Activated naive CD4-positive, alpha-beta T cell treated with anti-CD3 and anti-CD28 coated beads, Interleukin-2, amount 10 ng/mL, durations not matched to agents 7 days and 5 days (primary cell): ENCODE measurements around the gene PCP2.

Experiments used
- CTCF ChIA-PET: fragments of 350-600 bp; sonication (Branson Sonifier 250); formaldehyde crosslinking; loops from one replicate; lab custom pipeline; 2021; ENCODE audit warnings: antibody characterized with exemption; lab: Charles Lee
- DNase-seq: peaks from one replicate; pipeline ENCODE4 v3.0.0-alpha.2; 2020
- H3K27ac Mint-ChIP-seq: one replicate; pipeline ENCODE4 v1.8.0; 2021; ENCODE audit warnings: mild to moderate bottlenecking, moderate library complexity, mixed read lengths
- H3K27me3 Mint-ChIP-seq: one replicate; pipeline ENCODE4 v1.8.0; 2021; ENCODE audit warnings: mild to moderate bottlenecking, mixed read lengths
- H3K36me3 Mint-ChIP-seq: one replicate; pipeline ENCODE4 v1.8.0; 2021; ENCODE audit warnings: mixed read lengths
- H3K4me1 Mint-ChIP-seq: one replicate; pipeline ENCODE4 v1.8.0; 2021; ENCODE audit warnings: mixed read lengths
- H3K4me3 Mint-ChIP-seq: one replicate; pipeline ENCODE4 v1.8.0; 2021; ENCODE audit warnings: mild to moderate bottlenecking, moderate library complexity, mixed read lengths
- H3K9me3 Mint-ChIP-seq: one replicate; pipeline ENCODE4 v1.8.0; 2021; ENCODE audit warnings: mixed read lengths

PCP2 gene

GRCh38 chr19:7612282-7613274, 20.9 kb downstream of the PCP2 start:
- no peaks in the 10 kb centered on the region for H3K9me3 Mint-ChIP-seq
- CTCF ChIA-PET, result interaction anchor here (0.6 kb wide), 1 partner anchor 592 kb away, joined by 3 read pairs; no protein-coding TSS in a partner anchor

GRCh38 chr19:7611541-7612279, 21.8 kb downstream of the PCP2 start:
- DNase-seq, result no peak
- no peak overlapping the region for H3K4me3 Mint-ChIP-seq
- CTCF ChIA-PET, result interaction anchor here (0.6 kb wide), 1 partner anchor 593 kb away, joined by 3 read pairs; no protein-coding TSS in a partner anchor
- H3K4me1 Mint-ChIP-seq, result peaks cover 12% of the 10 kb centered on the region
- H3K27ac Mint-ChIP-seq, result no peak overlapping the region
- H3K27me3 Mint-ChIP-seq, result no peaks in the 10 kb centered on the region
- no peaks in the 10 kb centered on the region for H3K36me3 Mint-ChIP-seq
- no peaks in the 10 kb centered on the region for H3K9me3 Mint-ChIP-seq

More at GRCh38 chr19:7612282-7613274, 20.9 kb downstream of the PCP2 start:
- Mint-ChIP-seq H3K4me3 (no peak overlapping the region), H3K36me3 (peaks cover 2% of the 10 kb centered on the region), H3K27me3 (no peaks in the 10 kb centered on the region), H3K27ac (no peak overlapping the region), H3K4me1 (peaks cover 5% of the 10 kb centered on the region)
- no peak for DNase-seq

- no peak overlapping the region for H3K4me3 Mint-ChIP-seq
- peaks cover 16% of the 10 kb centered on the region for H3K4me1 Mint-ChIP-seq
- CTCF ChIA-PET, result no interaction called here
- no peaks in the 10 kb centered on the region for H3K9me3 Mint-ChIP-seq
- peaks cover 1% of the 10 kb centered on the region for H3K27me3 Mint-ChIP-seq
- no peak overlapping the region for H3K27ac Mint-ChIP-seq
- no peak for DNase-seq
- H3K36me3 Mint-ChIP-seq, result no peaks in the 10 kb centered on the region
Observed at GRCh38 chr19:7610491-7611240, 22.9 kb downstream of the PCP2 start.

- Mint-ChIP-seq H3K27ac (no peak overlapping the region), H3K27me3 (peaks cover 23% of the 10 kb centered on the region), H3K4me3 (no peak overlapping the region), H3K4me1 (peaks cover 18% of the 10 kb centered on the region), H3K9me3 (no peaks in the 10 kb centered on the region), H3K36me3 (no peaks in the 10 kb centered on the region)
- CTCF ChIA-PET, result no interaction called here
- DNase-seq, result no peak
Observed at GRCh38 chr19:7607874-7608560, 25.5 kb downstream of the PCP2 start.

- Mint-ChIP-seq H3K9me3 (no peaks in the 10 kb centered on the region), H3K4me1 (peaks cover 18% of the 10 kb centered on the region), H3K36me3 (no peaks in the 10 kb centered on the region), H3K27ac (no peak overlapping the region), H3K27me3 (peaks cover 23% of the 10 kb centered on the region), H3K4me3 (no peak overlapping the region)
- CTCF ChIA-PET, result no interaction called here
- DNase-seq, result no peak
Observed at GRCh38 chr19:7607212-7607873, 26.2 kb downstream of the PCP2 start.

- Mint-ChIP-seq H3K4me1 (peaks cover 18% of the 10 kb centered on the region), H3K9me3 (no peaks in the 10 kb centered on the region), H3K27ac (no peak overlapping the region), H3K27me3 (peaks cover 23% of the 10 kb centered on the region), H3K4me3 (no peak overlapping the region), H3K36me3 (no peaks in the 10 kb centered on the region)
- CTCF ChIA-PET, result interaction anchor here (1.0 kb wide), 1 partner anchor 38 kb away, joined by 5 read pairs; no protein-coding TSS in a partner anchor
- no peak for DNase-seq
Observed at GRCh38 chr19:7606289-7606688, 27.2 kb downstream of the PCP2 start.

GRCh38 chr19:7605490-7606222, 27.9 kb downstream of the PCP2 start:
- H3K9me3 Mint-ChIP-seq, result no peaks in the 10 kb centered on the region
- no peak overlapping the region for H3K4me3 Mint-ChIP-seq
- H3K27ac Mint-ChIP-seq, result no peak overlapping the region
- CTCF ChIA-PET, result interaction anchor here (0.8 to 1.3 kb wide), 3 partner anchors 37 to 239 kb away, joined by 3 to 5 read pairs (median 3); no protein-coding TSS in a partner anchor
- DNase-seq, result peak; percentile 50
- no peaks in the 10 kb centered on the region for H3K36me3 Mint-ChIP-seq
- peaks cover 18% of the 10 kb centered on the region for H3K4me1 Mint-ChIP-seq
- H3K27me3 Mint-ChIP-seq, result peaks cover 23% of the 10 kb centered on the region

- no peak overlapping the region for H3K27ac Mint-ChIP-seq
- peaks cover 18% of the 10 kb centered on the region for H3K4me1 Mint-ChIP-seq
- no peaks in the 10 kb centered on the region for H3K36me3 Mint-ChIP-seq
- peaks cover 23% of the 10 kb centered on the region for H3K27me3 Mint-ChIP-seq
- no peak for DNase-seq
- CTCF ChIA-PET, result no interaction called here
- no peaks in the 10 kb centered on the region for H3K9me3 Mint-ChIP-seq
- no peak overlapping the region for H3K4me3 Mint-ChIP-seq
Observed at GRCh38 chr19:7603919-7604318, 29.6 kb downstream of the PCP2 start.

GRCh38 chr19:7602935-7603497, 30.5 kb downstream of the PCP2 start:
- CTCF ChIA-PET, result no interaction called here
- H3K4me1 Mint-ChIP-seq, result peaks cover 15% of the 10 kb centered on the region
- H3K4me3 Mint-ChIP-seq, result no peak overlapping the region
- no peaks in the 10 kb centered on the region for H3K9me3 Mint-ChIP-seq
- H3K36me3 Mint-ChIP-seq, result no peaks in the 10 kb centered on the region
- DNase-seq, result no peak
- no peak overlapping the region for H3K27ac Mint-ChIP-seq
- peaks cover 28% of the 10 kb centered on the region for H3K27me3 Mint-ChIP-seq

- Mint-ChIP-seq H3K4me1 (peaks cover 13% of the 10 kb centered on the region), H3K27me3 (peaks cover 35% of the 10 kb centered on the region), H3K36me3 (no peaks in the 10 kb centered on the region), H3K4me3 (no peak overlapping the region), H3K9me3 (no peaks in the 10 kb centered on the region), H3K27ac (no peak overlapping the region)
- no peak for DNase-seq
- CTCF ChIA-PET, result no interaction called here
Observed at GRCh38 chr19:7602240-7602934, 31.1 kb downstream of the PCP2 start.

- Mint-ChIP-seq H3K4me1 (peaks cover 5% of the 10 kb centered on the region), H3K36me3 (no peaks in the 10 kb centered on the region), H3K27ac (no peak overlapping the region), H3K4me3 (no peak overlapping the region), H3K9me3 (no peaks in the 10 kb centered on the region), H3K27me3 (peaks cover 47% of the 10 kb centered on the region)
- DNase-seq, result no peak
- CTCF ChIA-PET, result no interaction called here
Observed at GRCh38 chr19:7600721-7601120, 32.8 kb downstream of the PCP2 start.

- DNase-seq, result no peak
- Mint-ChIP-seq H3K4me1 (peaks cover 6% of the 10 kb centered on the region), H3K9me3 (no peaks in the 10 kb centered on the region), H3K4me3 (peak overlapping the region; percentile 26), H3K27me3 (peaks cover 46% of the 10 kb centered on the region), H3K36me3 (no peaks in the 10 kb centered on the region), H3K27ac (no peak overlapping the region)
- CTCF ChIA-PET, result interaction anchor here (1.2 kb wide), 1 partner anchor 82 kb away, joined by 4 read pairs; the partner anchor contains the start of gene TRAPPC5
Observed at GRCh38 chr19:7598180-7598579, 35.3 kb downstream of the PCP2 start.
